KMS-11 (cell line): ENCODE data around the gene EIF4G1.

Experiments
- H2AFZ ChIP-seq: fragments of 200-600 bp; sonication (generic); 2 replicates; pipeline ENCODE4 v1.6.1; 2016; ENCODE audit warnings: antibody characterized with exemption, mixed run types, low read depth
- H3K27ac ChIP-seq: fragments of 200-600 bp; sonication (generic); 2 replicates; pipeline ENCODE4 v1.6.1; 2016; ENCODE audit warnings: mild to moderate bottlenecking, mixed run types
- H3K27me3 ChIP-seq: fragments of 200-600 bp; sonication (generic); 2 replicates; pipeline ENCODE4 v1.6.1; 2017; ENCODE audit warnings: mild to moderate bottlenecking, low read depth, mixed run types, moderate library complexity; ENCODE audit not compliant: insufficient read depth
- H3K36me3 ChIP-seq: fragments of 200-600 bp; sonication (generic); 2 replicates; pipeline ENCODE4 v1.6.1; 2017; ENCODE audit warnings: mild to moderate bottlenecking, mixed run types; ENCODE audit not compliant: insufficient read depth
- H3K4me1 ChIP-seq: fragments of 200-600 bp; sonication (generic); 2 replicates; pipeline ENCODE4 v1.6.1; 2016; ENCODE audit warnings: mild to moderate bottlenecking, low read depth, mixed run types; ENCODE audit not compliant: poor library complexity, severe bottlenecking
- H3K4me2 ChIP-seq: fragments of 200-600 bp; sonication (generic); 2 replicates; pipeline ENCODE4 v1.7.0; 2016; ENCODE audit warnings: mild to moderate bottlenecking, mixed run types
- H3K4me3 ChIP-seq: fragments of 200-600 bp; sonication (generic); IDR thresholded peaks from 2 replicates; pipeline ENCODE4 v1.6.1; 2017; ENCODE audit warnings: low read depth, low read length, mixed read lengths; ENCODE audit not compliant: insufficient read depth
- H3K79me2 ChIP-seq: fragments of 200-600 bp; sonication (generic); 2 replicates; pipeline ENCODE4 v1.6.1; 2016; ENCODE audit warnings: low read depth, mixed run types; ENCODE audit not compliant: insufficient read depth
- H3K9ac ChIP-seq: fragments of 200-600 bp; sonication (generic); 2 replicates; pipeline ENCODE4 v1.6.1; 2016; ENCODE audit warnings: mild to moderate bottlenecking, mixed run types
- H4K20me1 ChIP-seq: fragments of 200-600 bp; sonication (generic); 2 replicates; pipeline ENCODE4 v1.6.1; 2016; ENCODE audit warnings: mild to moderate bottlenecking, mixed run types; ENCODE audit not compliant: insufficient read depth
- TF ChIP-seq, protein P1 (sequence below): fragments of 200-600 bp; sonication (generic); conservative IDR thresholded peaks from 2 replicates; pipeline ENCODE4 v1.6.1; 2017; ENCODE audit warnings: low read depth, mild to moderate bottlenecking, antibody characterized with exemption, low read length, moderate library complexity, mixed read lengths

EIF4G1 gene

DNA sequence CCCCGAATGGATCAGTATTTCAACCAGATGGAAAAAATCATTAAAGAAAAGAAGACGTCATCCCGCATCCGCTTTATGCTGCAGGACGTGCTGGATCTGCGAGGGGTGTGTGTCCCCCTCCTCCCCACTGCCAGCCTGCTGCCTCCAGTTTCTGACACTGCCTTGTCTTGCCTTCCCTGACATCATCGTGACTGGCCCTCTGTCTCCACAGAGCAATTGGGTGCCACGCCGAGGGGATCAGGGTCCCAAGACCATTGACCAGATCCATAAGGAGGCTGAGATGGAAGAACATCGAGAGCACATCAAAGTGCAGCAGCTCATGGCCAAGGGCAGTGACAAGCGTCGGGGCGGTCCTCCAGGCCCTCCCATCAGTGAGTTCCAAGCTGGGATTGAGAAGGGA, 10.9 kb downstream of the EIF4G1 start:
- H3K27ac ChIP-seq, result no peak overlapping the region
- H3K4me2 ChIP-seq, result no peak overlapping the region
- H3K4me1 ChIP-seq, result peaks cover 7% of the 10 kb centered on the region
- no peak overlapping the region for H3K4me3 ChIP-seq
- no peak overlapping the region for H3K9ac ChIP-seq
- H2AFZ ChIP-seq, result no peak overlapping the region
- peaks cover 16% of the 10 kb centered on the region for H4K20me1 ChIP-seq
- H3K79me2 ChIP-seq, result peaks cover 64% of the 10 kb centered on the region
- H3K36me3 ChIP-seq, result peaks cover 81% of the 10 kb centered on the region; the same call in 1 of the 2 replicates
- no peaks in the 10 kb centered on the region; the same call in 1 of the 2 replicates for H3K27me3 ChIP-seq
- TF ChIP-seq, protein P1, sequence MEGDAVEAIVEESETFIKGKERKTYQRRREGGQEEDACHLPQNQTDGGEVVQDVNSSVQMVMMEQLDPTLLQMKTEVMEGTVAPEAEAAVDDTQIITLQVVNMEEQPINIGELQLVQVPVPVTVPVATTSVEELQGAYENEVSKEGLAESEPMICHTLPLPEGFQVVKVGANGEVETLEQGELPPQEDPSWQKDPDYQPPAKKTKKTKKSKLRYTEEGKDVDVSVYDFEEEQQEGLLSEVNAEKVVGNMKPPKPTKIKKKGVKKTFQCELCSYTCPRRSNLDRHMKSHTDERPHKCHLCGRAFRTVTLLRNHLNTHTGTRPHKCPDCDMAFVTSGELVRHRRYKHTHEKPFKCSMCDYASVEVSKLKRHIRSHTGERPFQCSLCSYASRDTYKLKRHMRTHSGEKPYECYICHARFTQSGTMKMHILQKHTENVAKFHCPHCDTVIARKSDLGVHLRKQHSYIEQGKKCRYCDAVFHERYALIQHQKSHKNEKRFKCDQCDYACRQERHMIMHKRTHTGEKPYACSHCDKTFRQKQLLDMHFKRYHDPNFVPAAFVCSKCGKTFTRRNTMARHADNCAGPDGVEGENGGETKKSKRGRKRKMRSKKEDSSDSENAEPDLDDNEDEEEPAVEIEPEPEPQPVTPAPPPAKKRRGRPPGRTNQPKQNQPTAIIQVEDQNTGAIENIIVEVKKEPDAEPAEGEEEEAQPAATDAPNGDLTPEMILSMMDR, result no peak

DNA sequence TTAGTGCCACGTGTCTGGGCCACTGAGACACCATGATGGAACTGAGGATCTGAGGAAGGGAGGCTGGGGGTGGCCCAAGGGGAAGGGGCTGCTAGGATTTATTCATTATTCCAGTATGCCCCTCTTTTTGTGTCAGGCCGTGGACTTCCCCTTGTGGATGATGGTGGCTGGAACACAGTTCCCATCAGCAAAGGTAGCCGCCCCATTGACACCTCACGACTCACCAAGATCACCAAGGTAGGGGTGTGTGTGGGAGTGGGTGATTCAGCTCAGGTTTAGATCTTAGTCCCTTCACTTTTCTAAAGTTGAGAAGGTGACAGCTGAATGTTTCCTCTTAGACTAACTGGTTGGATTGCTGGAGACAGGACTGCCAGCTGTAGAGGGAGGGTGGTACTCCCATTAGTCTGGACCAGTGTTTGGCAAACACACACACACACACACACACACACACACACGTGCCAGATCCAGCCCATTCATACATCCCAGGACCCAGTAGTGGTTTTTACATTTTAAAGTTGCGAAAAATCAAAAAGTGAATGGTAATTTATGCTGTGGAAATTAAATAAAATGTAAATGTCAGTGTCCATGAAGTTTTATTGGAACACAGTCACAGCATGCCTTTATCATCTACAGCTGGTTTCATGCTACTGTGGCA, 11.4 kb downstream of the EIF4G1 start:
- Histone ChIP-seq H3K9ac (no peak overlapping the region), H3K4me1 (peaks cover under 1% of the 10 kb centered on the region), H3K79me2 (peaks cover 60% of the 10 kb centered on the region), H3K27me3 (no peaks in the 10 kb centered on the region; the same call in 1 of the 2 replicates), H3K4me2 (no peak overlapping the region), H3K4me3 (no peak overlapping the region), H4K20me1 (peaks cover 10% of the 10 kb centered on the region), H2AFZ (no peak overlapping the region), H3K36me3 (peaks cover 75% of the 10 kb centered on the region; the same call in 1 of the 2 replicates), H3K27ac (no peak overlapping the region)
- TF ChIP-seq, protein P1, result no peak

DNA sequence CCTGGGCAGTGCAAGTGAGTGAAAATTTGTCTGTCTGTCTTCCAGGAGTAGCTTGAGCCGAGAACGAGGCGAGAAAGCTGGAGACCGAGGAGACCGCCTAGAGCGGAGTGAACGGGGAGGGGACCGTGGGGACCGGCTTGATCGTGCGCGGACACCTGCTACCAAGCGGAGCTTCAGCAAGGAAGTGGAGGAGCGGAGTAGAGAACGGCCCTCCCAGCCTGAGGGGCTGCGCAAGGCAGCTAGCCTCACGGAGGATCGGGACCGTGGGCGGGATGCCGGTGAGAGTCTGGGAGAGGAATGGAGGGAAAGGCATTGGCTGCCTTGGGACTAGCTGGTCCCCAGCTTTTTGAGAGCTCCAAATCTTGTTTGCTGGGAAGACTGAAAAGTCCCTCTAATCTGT, 12.8 kb downstream of the EIF4G1 start:
- H3K79me2 ChIP-seq, result peaks cover 49% of the 10 kb centered on the region; the same call in 1 of the 2 replicates
- no peak overlapping the region for H3K4me3 ChIP-seq
- no peaks in the 10 kb centered on the region for H3K27me3 ChIP-seq
- TF ChIP-seq, protein P1, result no peak
- H3K9ac ChIP-seq, result no peak overlapping the region
- H3K27ac ChIP-seq, result no peak overlapping the region
- H3K36me3 ChIP-seq, result peaks cover 70% of the 10 kb centered on the region; the same call in 1 of the 2 replicates
- peaks cover 9% of the 10 kb centered on the region; the same call in 1 of the 2 replicates for H4K20me1 ChIP-seq
- no peak overlapping the region for H3K4me2 ChIP-seq
- no peak overlapping the region for H2AFZ ChIP-seq
- H3K4me1 ChIP-seq, result no peaks in the 10 kb centered on the region

DNA sequence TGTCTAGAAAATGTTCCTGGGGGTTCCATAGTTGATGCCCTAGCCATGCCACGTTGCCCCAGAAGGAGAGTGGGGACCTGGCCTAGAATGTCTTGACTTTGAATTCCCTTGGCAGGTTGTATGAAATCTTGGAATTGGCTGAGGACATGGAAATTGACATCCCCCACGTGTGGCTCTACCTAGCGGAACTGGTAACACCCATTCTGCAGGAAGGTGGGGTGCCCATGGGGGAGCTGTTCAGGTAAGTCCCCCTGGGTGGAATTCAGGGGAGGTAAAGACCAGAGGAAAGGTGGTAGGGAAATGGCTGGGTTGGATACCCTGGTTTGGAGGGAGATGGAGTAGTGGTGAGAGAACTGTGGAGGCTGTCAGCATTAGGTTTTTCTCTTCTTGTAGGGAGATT, 14.1 kb downstream of the EIF4G1 start:
- Histone ChIP-seq H3K9ac (no peak overlapping the region), H4K20me1 (peaks cover 9% of the 10 kb centered on the region; the same call in 1 of the 2 replicates)

More for the DNA sequence above, 14.1 kb downstream of the EIF4G1 start:
- Histone ChIP-seq H2AFZ (no peak overlapping the region), H3K36me3 (peaks cover 62% of the 10 kb centered on the region; the same call in 1 of the 2 replicates), H3K4me2 (no peak overlapping the region), H3K27me3 (no peaks in the 10 kb centered on the region), H3K27ac (no peak overlapping the region; the same call in 1 of the 2 replicates), H3K4me3 (no peak overlapping the region), H3K79me2 (peaks cover 42% of the 10 kb centered on the region; the same call in 1 of the 2 replicates), H3K4me1 (no peaks in the 10 kb centered on the region)
- TF ChIP-seq, protein P1, result no peak
